GM12878 (cell line): Measurements from ENCODE around the gene TRABD2B. TPM values are rescaled to one million over a fixed set of nuclear protein-coding genes. Genes with fewer than 3 reads are reported as not detected.

Experiments used
- ATAC-seq: fragments of 200-7000 bp; cut with Tn5 transposase; 3 replicates; pipeline ENCODE4 v1.9.1; 2020; ENCODE audit warnings: mild to moderate bottlenecking, moderate library complexity
- BruUV-seq: library from RNA; stranded (reverse); fragments of 400-500 nt; replicated peaks from 2 replicates; lab custom pipeline; 2021; lab: Mats Ljungman, UMichigan
- CTCF ChIA-PET: fragments of 300-600 bp; sonication (Branson Sonifier 250); formaldehyde crosslinking; extraction: SDS; loops from one replicate; lab custom pipeline; 2021; ENCODE audit warnings: inconsistent platforms; lab: Yijun Ruan, JAX
- POLR2A ChIA-PET: fragments of 350-600 bp; formaldehyde crosslinking; extraction: SDS; loops from one replicate; lab custom pipeline; 2021; ENCODE audit warnings: inconsistent platforms; lab: Charles Lee
- RAD21 ChIA-PET: fragments of 300-600 bp; sonication (Branson Sonifier 250); formaldehyde crosslinking; loops from one replicate; lab custom pipeline; 2023; ENCODE audit warnings: antibody characterized with exemption; ENCODE audit not compliant: unreplicated experiment; lab: Charles Lee
- SMC1A ChIA-PET: fragments of 300-600 bp; sonication (Branson Sonifier 250); formaldehyde crosslinking; loops from one replicate; lab custom pipeline; 2023; ENCODE audit not compliant: unreplicated experiment, uncharacterized antibody; lab: Charles Lee
- DNase-seq: peaks from one replicate; pipeline ENCODE4 v3.0.0-alpha.2; 2011; ENCODE audit warnings: low read depth, low spot score
- FAIRE-seq: peaks from 3 replicates; lab custom pipeline; 2011; peaks lifted over from hg19 to GRCh38; lab: Jason Lieb, UNC
- H2AFZ ChIP-seq: 2 replicates; pipeline ENCODE4 v1.6.0; 2011; ENCODE audit warnings: low read depth, low read length, control low read depth; ENCODE audit not compliant: control insufficient read depth
- H3K27ac ChIP-seq: 2 replicates; pipeline ENCODE4 v1.5.1; 2011; ENCODE audit warnings: control low read depth; ENCODE audit not compliant: control insufficient read depth, insufficient read depth
- H3K27me3 ChIP-seq, 2 experiments: replicated peaks in 1 of 2; 2 replicates each; pipeline versions ENCODE4 v1.6.0 to v1.6.1; 2011; ENCODE audit warnings: low read length in 1 of 2; ENCODE audit not compliant: control insufficient read depth in 2 of 2, insufficient read depth in 2 of 2
- H3K36me3 ChIP-seq, 2 experiments: 2 replicates each; pipeline ENCODE4 v1.5.1; 2011; ENCODE audit warnings: low read length in 1 of 2; ENCODE audit not compliant: control insufficient read depth in 2 of 2, insufficient read depth in 2 of 2
- H3K4me1 ChIP-seq: 2 replicates; pipeline ENCODE4 v1.6.1; 2011; ENCODE audit warnings: mild to moderate bottlenecking, low read length, moderate library complexity, mixed read lengths; ENCODE audit not compliant: control insufficient read depth, insufficient read depth
- H3K4me2 ChIP-seq: 2 replicates; pipeline ENCODE4 v1.6.0; 2011; ENCODE audit warnings: control low read depth; ENCODE audit not compliant: control insufficient read depth, insufficient read depth
- H3K4me3 ChIP-seq: fragments of 200-600 bp; sonication (generic); 2 replicates; pipeline ENCODE4 v1.5.1; 2016
- H3K79me2 ChIP-seq: 2 replicates; pipeline ENCODE4 v1.6.0; 2011; ENCODE audit warnings: low read length; ENCODE audit not compliant: control insufficient read depth, insufficient read depth
- H3K9ac ChIP-seq: 2 replicates; pipeline ENCODE4 v1.8.0; 2011; ENCODE audit warnings: low read length, control low read depth, mixed read lengths; ENCODE audit not compliant: control insufficient read depth, insufficient read depth
- H3K9me3 ChIP-seq: replicated peaks from 3 replicates; pipeline ENCODE4 v1.5.1; 2011; ENCODE audit warnings: mild to moderate bottlenecking, low read length; ENCODE audit not compliant: control insufficient read depth, insufficient read depth
- H4K20me1 ChIP-seq: 2 replicates; pipeline ENCODE4 v1.6.0; 2011; ENCODE audit not compliant: control insufficient read depth, insufficient read depth
- BCL3 ChIP-seq: IDR thresholded peaks from 2 replicates; pipeline ENCODE4 v1.6.1; 2011; ENCODE audit warnings: borderline replicate concordance, low read depth, mild to moderate bottlenecking, moderate library complexity, low read length; ENCODE audit not compliant: insufficient read depth, poor library complexity, severe bottlenecking
- ETV6 ChIP-seq, 2 experiments: fragments of 450-650 bp in 1 of 2; IDR thresholded peaks in 1 of 2; conservative IDR thresholded peaks in 1 of 2; 2 replicates each; pipeline ENCODE4 v1.6.1; 2014; ENCODE audit warnings: antibody characterized with exemption in 1 of 2, borderline replicate concordance in 1 of 2, low read depth in 1 of 2, mild to moderate bottlenecking in 1 of 2, moderate library complexity in 1 of 2
- HDAC2 ChIP-seq: fragments of 200-600 bp; sonication (generic); IDR thresholded peaks from 2 replicates; pipeline ENCODE4 v1.6.1; 2017
- LARP7 ChIP-seq: fragments of 450-650 bp; IDR thresholded peaks from 2 replicates; pipeline ENCODE4 v1.6.1; 2017; ENCODE audit warnings: mild to moderate bottlenecking
- NBN ChIP-seq: fragments of 450-650 bp; IDR thresholded peaks from 2 replicates; pipeline ENCODE4 v1.6.1; 2016
- POLR2AphosphoS5 ChIP-seq: IDR thresholded peaks from 2 replicates; pipeline ENCODE4 v1.6.1; 2011; ENCODE audit warnings: mild to moderate bottlenecking, low read length, inconsistent platforms
- RUNX3 ChIP-seq: IDR thresholded peaks from 2 replicates; pipeline ENCODE4 v1.6.1; 2012; ENCODE audit warnings: low read length, inconsistent platforms
- SIX5 ChIP-seq: IDR thresholded peaks from 2 replicates; pipeline ENCODE4 v1.6.1; 2011; ENCODE audit warnings: mild to moderate bottlenecking, low read depth, low read length, moderate library complexity; ENCODE audit not compliant: severe bottlenecking
- SP1 ChIP-seq: IDR thresholded peaks from one replicate; pipeline ENCODE4 v1.6.1; 2011; ENCODE audit warnings: low read depth, low read length
- TAF1 ChIP-seq: IDR thresholded peaks from 2 replicates; pipeline ENCODE4 v1.6.1; 2011; ENCODE audit warnings: mild to moderate bottlenecking, low read depth, low read length, borderline replicate concordance
- YY1 ChIP-seq: IDR thresholded peaks from 2 replicates; pipeline ENCODE4 v1.6.1; 2011; ENCODE audit warnings: low read depth, mild to moderate bottlenecking, low read length
- ZBTB40 ChIP-seq: fragments of 450-650 bp; IDR thresholded peaks from 2 replicates; pipeline ENCODE4 v1.6.1; 2016; ENCODE audit warnings: mild to moderate bottlenecking, moderate library complexity, borderline replicate concordance
- WGBS: methylation state at CpG from one replicate; pipeline ENCODE4 v1.1.6; 2016; ENCODE audit warnings: low lambda C conversion rate; ENCODE audit not compliant: insufficient replicate concordance, insufficient coverage; ENCODE audit errors: missing lambda C conversion rate; 5-methylcytosine and 5-hydroxymethylcytosine counted together
- in situ Hi-C: fragments of 300-500 bp; cut with MboI; formaldehyde crosslinking; loops from 9 replicates; pipeline ENCODE4 v1.14.3; 2018; ENCODE audit warnings: mixed read lengths
- intact Hi-C: fragments of 100-400 bp; cut with micrococcal nuclease; formaldehyde crosslinking; loops from one replicate; pipeline ENCODE4 v1.14.2; 2022; ENCODE audit not compliant: unreplicated experiment
- polyA plus RNA-seq, 11 experiments: library from polyadenylated mRNA; depleted of rRNA in 4 of 11; unstranded in 6 of 11; stranded (reverse) in 5 of 11; fragments of >200 nt; fragmentation: Nextera tagmentation in 4 of 11; fragmentation: Illumina TruSeq in 1 of 11; extraction: Ambion mirVana in 4 of 11; extraction: Trizol in 1 of 11; gene quantifications; 1 replicate in 1 of 11; 2 replicates in 10 of 11; pipeline versions ENCODE4 v1.2.1 to v1.2.3, GENCODE V29; 2011 to 2016; ENCODE audit warnings: inconsistent platforms in 2 of 11, missing spikeins in 2 of 11, low read depth in 1 of 11
- total RNA-seq, 4 experiments: library from RNA; depleted of rRNA in 3 of 4; stranded (reverse); fragments of >200 nt in 3 of 4; fragmentation: Illumina TruSeq in 1 of 4; extraction: Trizol in 1 of 4; gene quantifications; 2 replicates each; pipeline versions ENCODE4 v1.2.1 to v1.2.3, GENCODE V29; 2013 to 2021
- TF ChIP-seq, protein P1 (sequence below): IDR thresholded peaks from 2 replicates; pipeline ENCODE4 v1.6.1; 2011; ENCODE audit warnings: borderline replicate concordance, low read depth, mild to moderate bottlenecking, moderate library complexity, mixed read lengths, low read length; ENCODE audit not compliant: insufficient read depth; ENCODE audit errors: extremely low read length
- TF ChIP-seq, protein P2 (sequence below): fragments of 450-650 bp; IDR thresholded peaks from 2 replicates; pipeline ENCODE4 v1.6.1; 2016; ENCODE audit warnings: mild to moderate bottlenecking

Gene TRABD2B
- total and polyA plus RNA-seq, 10 of the 15 experiments (the other 5 are each of a cell fraction or from before 2014, with no cell fraction given), result not detected

DNA sequence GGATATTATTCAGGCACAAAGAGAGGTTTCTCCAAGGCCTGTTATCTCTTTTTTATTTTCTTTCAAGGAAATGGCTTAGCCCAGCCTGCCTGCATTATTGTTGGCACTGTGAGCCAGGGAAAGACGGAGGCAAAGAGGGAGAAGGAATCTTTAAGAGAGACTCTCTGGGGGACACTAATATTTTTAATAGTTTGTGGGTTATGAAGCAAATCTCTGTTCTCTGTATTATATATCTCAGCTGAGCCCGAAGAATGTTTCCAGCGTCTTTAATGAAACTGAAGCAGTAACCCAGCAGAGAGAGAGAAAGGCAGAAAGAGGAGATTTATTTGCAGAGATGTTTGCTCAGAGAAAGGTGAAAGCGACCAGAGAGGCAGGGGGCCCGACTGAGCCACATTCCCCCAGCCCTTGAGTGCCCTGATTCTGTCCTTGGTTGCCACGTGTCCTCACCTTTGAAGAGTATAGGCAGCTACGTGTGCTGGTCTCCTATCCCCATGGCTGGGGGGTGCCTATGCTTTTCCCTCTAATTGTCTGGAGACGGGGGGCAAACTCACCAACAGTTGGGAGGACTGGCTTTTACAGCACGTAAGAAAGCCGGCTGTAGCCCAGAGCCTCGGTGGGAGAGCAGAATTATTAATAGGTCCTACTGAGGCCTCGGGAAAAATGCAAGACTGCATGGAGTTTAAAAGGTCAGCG lies 166.4 kb downstream of the TRABD2B start:
- no peak overlapping the region for H3K9ac ChIP-seq
- in situ Hi-C loops, result no loop called here
- ChIA-PET POLR2A (no interaction called here), RAD21 (no interaction called here), SMC1A (no interaction called here), CTCF (no interaction called here)
- FAIRE-seq, result no peak
- no TSS peak for BruUV-seq
- no peak overlapping the region for H2AFZ ChIP-seq
- H4K20me1 ChIP-seq, result no peaks in the 10 kb centered on the region
- H3K36me3 ChIP-seq, result no peaks in the 10 kb centered on the region
- WGBS, result 29% methylated on average over 13 of the region's 13 CpGs
- H3K4me1 ChIP-seq, result no peaks in the 10 kb centered on the region
- H3K9me3 ChIP-seq, result no peaks in the 10 kb centered on the region; the same call in 2 of the 3 replicates
- H3K4me2 ChIP-seq, result no peak overlapping the region
- H3K27ac ChIP-seq, result no peak overlapping the region
- no peak for DNase-seq
- H3K79me2 ChIP-seq, result no peaks in the 10 kb centered on the region
- intact Hi-C loops, result no loop called here
- no peak overlapping the region for H3K4me3 ChIP-seq
- no peak for ATAC-seq
- H3K27me3 ChIP-seq, result peaks cover 0 to 1% of the 10 kb centered on the region in 2 experiments; a peak in 1 of 4 replicates
- TF ChIP-seq ZBTB40 (no peak), POLR2AphosphoS5 (no peak), TAF1 (no peak), SIX5 (no peak), YY1 (no peak), SP1 (no peak), HDAC2 (no peak), ETV6 (conservative IDR thresholded peaks at IDR 0.05 in 1 of 2, IDR thresholded peaks at IDR 0.05 in 1 of 2; ENCODE audit: borderline replicate concordance in 1 of 2, low read depth in 1 of 2) (no peak), BCL3 (no peak), RUNX3 (no peak), LARP7 (no peak), NBN (no peak)
- TF ChIP-seq, protein P1, sequence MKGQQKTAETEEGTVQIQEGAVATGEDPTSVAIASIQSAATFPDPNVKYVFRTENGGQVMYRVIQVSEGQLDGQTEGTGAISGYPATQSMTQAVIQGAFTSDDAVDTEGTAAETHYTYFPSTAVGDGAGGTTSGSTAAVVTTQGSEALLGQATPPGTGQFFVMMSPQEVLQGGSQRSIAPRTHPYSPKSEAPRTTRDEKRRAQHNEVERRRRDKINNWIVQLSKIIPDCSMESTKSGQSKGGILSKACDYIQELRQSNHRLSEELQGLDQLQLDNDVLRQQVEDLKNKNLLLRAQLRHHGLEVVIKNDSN, result no peak
- TF ChIP-seq, protein P2, sequence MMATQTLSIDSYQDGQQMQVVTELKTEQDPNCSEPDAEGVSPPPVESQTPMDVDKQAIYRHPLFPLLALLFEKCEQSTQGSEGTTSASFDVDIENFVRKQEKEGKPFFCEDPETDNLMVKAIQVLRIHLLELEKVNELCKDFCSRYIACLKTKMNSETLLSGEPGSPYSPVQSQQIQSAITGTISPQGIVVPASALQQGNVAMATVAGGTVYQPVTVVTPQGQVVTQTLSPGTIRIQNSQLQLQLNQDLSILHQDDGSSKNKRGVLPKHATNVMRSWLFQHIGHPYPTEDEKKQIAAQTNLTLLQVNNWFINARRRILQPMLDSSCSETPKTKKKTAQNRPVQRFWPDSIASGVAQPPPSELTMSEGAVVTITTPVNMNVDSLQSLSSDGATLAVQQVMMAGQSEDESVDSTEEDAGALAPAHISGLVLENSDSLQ, result no peak
